NCI-H2081 (cell line): ENCODE results near the gene SPNS3.

Source experiments
- DNase-seq, 2 experiments: peaks; one replicate each; lab custom pipeline; 2025; lab: John Stamatoyannopoulos, UW

SPNS3 gene

GRCh38 chr17:4509923-4510617, 76.3 kb downstream of the SPNS3 start:
- DNase-seq, result no peak

DNA sequence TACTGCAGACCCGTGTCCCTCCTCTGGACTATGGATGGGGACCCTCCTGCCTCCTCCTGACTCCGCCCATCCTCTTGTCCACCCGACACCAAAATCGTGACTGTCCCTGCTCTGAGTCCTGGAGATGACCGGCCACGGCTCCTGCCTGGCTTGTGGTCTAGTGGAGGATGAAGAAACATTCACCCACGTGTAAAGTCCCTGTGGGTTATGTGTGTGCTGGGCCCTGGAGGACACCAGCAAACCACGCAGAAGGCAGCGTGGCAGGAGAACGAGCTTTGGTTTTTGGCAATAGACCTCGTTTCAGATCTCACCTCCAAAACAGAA, 76.8 kb downstream of the SPNS3 start:
- DNase-seq, result no peak

DNA sequence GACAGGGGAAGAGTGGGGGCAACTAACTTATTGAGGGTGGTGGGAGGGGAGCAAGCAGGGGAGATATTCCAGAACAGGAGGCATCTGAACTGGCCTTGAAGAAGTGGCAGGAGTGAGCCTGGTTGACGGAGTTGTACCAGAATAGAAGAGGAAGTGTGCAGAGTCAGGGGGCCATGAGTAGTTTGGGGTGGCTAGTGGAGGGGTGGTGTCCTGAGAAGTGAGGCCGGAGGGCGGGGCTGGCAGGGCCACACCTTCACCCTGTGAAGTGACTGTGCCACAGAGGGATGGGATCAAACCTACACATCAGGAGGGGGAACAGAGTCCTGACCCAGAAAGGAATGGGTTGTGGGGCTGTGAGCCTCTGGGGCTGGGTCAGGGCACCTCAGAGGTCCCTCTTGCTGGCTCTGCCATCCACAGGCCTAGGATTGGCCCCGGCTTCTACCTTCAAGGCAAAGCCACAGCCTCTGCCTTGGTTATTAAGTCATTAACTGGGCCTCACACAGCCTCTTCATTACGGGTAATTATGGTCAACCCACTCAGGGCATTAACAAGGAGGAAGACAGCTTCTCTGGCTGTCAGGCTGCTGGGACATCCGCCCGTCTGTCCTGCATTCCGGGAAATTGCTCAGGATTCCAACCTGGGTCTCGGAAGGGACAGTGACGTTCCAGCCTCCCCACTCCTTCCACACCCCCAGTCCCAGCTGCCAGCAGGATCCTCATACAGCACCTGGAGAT, 77.6 kb downstream of the SPNS3 start:
- no peak for DNase-seq

DNA sequence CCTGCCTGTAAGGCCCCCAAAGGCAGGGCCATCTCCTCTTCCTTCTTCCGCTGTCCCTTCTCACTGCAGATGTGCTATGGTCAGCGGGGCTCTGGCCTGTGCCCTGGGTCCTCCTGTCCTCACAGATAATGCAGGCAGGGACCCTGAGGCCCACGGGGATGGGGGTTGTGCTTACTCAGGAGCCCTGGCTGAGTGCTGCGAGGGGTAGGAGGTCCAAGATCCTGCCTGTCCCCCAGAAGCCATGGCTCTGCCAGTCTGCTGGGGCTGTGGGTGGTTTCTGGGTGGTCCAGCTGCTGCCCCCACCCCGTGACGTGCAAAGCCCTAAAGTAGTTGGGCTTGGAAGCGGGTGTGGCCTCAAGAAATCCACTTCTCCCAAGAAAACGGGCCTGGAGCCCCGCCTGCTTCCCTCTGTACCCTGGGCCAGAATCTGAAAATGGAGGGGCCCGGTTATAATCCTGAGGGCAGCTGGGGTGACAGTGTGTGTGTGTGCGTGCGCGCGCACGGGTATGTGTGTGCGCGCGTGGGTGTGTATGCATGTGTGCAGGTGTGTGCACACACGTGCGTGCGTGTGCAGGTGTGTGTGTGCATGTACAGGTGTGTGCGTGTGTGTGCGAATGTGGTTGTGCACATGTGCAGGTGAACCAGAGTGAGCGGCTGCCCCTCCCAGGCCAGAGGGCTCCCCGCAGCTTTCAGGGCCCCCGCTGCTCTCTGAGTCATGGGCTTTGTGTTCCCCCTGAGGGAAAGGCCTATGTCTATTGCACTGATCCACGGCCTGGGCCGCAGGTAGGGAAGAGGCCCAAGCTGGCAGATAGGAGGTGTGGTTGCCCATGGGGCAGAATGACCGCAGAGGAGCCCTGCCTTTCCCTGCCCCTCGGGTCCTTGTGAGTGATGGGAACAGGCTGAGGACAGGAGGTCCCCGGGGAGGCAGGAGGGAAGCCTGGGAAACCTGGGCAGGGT, 78.7 kb downstream of the SPNS3 start:
- DNase-seq, result no peak

GRCh38 chr17:4513113-4514032, 79.6 kb downstream of the SPNS3 start:
- no peak for DNase-seq

DNA sequence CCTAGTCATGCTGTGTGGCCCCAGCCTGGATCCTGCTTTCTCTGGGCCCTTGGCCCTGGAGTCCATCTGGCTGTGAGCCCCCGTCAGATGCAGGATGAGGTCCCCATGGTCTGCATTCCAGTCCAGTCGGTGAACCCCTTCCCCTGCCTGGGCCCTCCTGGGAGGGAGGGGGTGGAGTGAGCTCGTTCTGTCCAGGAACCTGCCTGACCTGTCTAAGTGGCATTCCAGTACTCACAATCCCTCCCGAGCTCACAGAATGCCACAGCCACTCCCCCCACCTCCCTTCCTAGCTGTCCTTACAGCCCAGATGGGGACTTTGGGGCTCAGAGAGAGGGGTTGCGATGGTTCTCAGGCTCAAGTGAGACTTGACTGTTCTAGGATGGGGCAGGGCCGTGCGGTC, 80.5 kb downstream of the SPNS3 start:
- DNase-seq, result no peak

- no peak for DNase-seq
Measured at GRCh38 chr17:4514779-4515178, 81.0 kb downstream of the SPNS3 start.

GRCh38 chr17:4515501-4515900, 81.8 kb downstream of the SPNS3 start:
- DNase-seq, result no peak

DNA sequence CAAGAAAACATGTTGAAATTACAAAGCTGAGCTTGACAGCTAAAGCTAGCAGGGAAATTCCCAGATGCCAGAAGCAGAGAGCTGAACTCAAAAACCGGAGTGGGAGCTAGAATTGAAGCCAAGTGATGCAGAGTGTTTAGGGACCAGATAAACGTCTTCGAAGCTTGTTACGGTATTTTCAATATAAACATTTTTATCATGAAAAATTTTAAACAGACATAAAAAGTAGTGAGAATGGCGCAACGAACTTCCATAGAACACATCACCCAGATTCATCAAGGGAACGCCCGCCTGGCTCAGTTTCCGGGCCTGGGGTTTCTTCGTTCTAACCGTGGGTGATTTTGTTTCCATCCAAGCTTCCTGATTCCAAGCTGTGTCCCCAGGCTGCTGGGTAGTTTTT, 83.0 kb downstream of the SPNS3 start:
- DNase-seq, result no peak

GRCh38 chr17:4518901-4519300, 85.2 kb downstream of the SPNS3 start:
- DNase-seq, result no peak

DNA sequence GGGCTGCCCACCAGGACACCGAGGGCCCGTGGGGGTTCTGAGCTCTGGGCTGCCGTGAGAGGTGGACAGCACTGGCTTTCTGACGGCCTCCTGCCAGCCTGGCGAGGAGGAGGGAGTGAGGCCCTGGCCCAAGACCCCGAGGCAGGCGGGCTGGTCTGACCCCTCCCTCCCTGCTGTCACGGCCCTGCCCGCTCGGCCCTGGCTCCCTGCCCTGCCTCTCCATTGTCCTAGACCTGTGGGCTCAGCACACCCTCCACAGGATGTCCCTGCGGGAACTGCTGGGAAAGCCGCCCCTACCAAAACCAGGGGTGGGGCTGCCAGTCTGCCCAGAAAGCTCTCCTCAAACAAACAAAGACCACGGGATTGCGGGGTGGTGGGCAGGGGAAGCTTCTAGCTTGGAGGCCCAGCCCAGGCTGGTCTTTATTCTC, 85.6 kb downstream of the SPNS3 start:
- DNase-seq, result no peak

DNA sequence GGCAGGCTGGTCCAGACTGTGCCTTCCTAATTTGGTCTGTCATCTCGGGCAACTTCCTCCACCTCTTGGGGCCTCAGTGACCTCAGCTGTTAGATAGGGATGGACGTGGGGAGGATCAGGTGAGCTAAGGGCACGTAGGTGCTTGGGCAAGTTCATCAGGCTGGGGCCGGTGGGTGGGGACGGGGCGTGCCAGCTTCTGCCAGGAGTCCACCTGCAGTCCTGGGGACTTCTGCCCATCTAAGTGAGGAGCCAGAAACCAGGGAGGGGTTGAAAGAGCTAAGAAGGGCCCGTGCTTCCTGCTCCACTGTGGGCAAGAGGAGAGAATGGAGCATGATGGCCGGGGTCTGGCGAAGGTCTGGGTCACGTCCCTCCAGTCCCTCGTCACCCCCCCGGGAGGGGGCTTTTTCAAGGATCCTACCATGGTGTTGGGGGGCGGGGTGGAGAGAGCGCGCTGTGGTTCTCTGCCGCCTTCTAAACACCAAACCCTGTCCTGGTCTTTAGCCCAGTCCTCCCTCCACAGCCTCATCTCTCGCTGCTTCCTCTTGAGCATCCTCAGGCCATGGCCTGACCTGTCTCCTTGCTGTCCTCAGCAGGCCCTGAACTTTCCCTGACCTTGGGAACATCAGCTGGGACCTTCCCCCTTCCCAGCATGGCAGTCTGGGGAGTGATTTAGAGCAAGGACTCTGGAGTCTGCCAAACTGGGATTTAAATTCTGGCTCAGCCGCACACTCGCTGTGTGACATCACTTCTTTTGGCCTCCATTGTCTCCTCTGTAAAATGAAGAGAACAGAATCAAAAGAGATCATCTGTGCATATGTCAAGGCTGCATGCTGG, 86.5 kb downstream of the SPNS3 start:
- no peak for DNase-seq

GRCh38 chr17:4520894-4521600, 87.3 kb downstream of the SPNS3 start:
- no peak for DNase-seq

DNA sequence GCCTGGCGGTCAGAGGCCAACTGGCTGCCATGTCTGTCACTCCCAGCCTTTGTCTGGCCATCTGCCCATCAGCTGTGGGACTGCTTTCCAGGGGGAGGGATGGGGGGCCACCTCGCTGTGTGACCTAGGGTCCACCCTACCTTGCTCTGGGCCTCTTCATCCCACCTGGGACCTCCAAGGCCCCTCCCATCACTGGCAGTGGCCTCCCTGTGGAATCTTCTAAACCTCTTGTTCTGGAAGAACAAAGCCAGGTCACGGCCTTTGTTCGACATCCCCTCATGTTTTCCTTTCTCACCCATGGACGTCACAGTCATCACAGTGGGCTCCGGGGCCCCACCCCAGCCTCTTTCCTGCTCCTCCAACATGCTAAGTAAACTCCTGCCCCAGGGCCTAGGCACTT, 88.9 kb downstream of the SPNS3 start:
- no peak for DNase-seq

- no peak for DNase-seq
Measured at GRCh38 chr17:4523946-4524345, 90.2 kb downstream of the SPNS3 start.

- DNase-seq, result no peak
Measured at GRCh38 chr17:4525691-4526397, 92.1 kb downstream of the SPNS3 start.

- DNase-seq, result no peak
Measured at GRCh38 chr17:4527134-4527533, 93.4 kb downstream of the SPNS3 start.

GRCh38 chr17:4527566-4528125, 93.9 kb downstream of the SPNS3 start:
- DNase-seq, result no peak

DNA sequence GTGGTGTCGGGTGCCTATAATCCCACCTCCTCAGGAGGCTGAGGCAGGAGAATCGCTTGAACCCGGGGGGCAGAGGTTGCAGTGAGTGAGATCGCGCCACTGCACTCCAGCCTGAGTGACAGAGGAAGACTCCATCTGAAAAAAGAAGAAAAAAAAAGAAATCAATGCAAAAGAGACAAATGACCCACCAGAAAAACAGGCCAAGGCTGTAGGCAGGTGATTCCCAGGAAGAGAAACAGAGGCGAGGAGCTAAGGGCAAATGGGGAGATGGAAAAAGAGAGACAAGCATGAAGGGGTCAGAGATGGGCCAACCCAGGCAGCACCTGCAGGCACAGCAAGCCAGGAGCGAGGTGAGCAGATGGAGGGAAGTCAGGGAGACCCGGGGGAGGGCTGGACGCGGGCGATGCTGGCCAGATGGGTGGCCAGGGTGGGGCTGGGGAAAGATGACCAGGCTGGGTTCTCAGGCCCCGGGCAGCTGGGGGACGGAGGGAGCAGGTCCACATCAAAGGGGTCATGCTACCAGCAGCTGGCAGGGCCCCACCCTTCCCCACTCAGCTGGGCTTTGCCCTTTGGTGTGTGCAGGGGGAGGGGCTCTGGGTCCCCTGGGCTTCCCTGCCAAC, 95.9 kb downstream of the SPNS3 start:
- no peak for DNase-seq
